ENCODE measurements around the gene CAMK1D.

CAMK1D gene

GRCh38 chr10:12561307-12561706 is 212.0 kb downstream of the CAMK1D start:
- DNase-seq (ENCODE audit: low spot score): no peak

- no peak for DNase-seq (ENCODE audit: low spot score)
These were observed 212.4 kb downstream of the CAMK1D start for GRCh38 chr10:12561720-12562119.

DNA sequence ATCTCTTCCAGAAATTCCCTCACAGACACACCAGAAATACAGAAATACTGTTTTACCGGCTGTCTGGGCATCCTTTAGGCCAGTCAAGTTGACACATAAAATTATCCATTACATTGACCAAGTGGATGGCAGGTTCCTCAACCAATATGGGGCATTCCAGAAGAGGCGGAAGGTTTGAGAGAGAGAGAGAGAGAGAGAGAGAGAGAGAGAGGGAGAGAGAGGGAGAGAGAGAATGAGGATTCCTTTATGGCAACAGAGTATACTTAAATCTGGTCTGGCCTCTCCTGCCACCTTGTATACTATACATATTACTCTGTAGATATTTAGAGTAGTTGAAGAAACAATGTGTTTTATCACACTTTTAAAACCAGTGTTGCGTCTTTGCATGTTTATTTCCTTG is 214.1 kb downstream of the CAMK1D start:
- no peak for DNase-seq (ENCODE audit: low spot score)

GRCh38 chr10:12564173-12564572 is 214.8 kb downstream of the CAMK1D start:
- DNase-seq (ENCODE audit: low spot score): no peak

GRCh38 chr10:12566161-12567115 is 217.1 kb downstream of the CAMK1D start:
- no peak for DNase-seq (ENCODE audit: low spot score)

DNA sequence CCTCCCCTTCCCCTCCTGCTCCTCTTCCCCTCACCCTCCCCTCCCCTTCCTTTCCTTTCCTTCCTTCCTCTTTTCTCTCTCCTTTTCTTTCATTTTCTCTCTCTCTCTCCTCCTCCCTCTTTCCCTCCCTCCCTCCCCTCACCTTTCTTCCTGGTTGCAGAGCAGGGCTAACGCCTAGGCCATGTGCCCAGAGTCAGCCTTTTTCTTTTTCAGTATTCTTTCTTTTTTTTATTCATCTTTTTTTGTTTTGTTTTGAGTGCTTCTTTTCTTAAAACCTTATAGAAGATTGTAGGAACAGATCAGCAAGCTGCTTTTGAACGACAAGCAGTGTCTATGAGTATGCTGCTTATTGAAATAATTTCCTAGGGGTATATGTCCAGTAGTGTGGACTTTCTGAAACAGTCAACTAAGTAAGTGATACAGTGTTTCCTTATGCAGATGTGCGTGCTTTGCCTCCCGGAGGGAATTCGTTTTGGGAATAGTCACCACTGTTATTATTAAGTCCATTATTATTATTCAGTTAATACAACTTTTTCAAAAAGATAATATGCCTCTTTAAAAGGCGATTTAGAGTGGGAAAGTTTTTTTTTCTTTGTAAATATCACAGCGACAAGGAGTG is 219.2 kb downstream of the CAMK1D start:
- no peak for DNase-seq (ENCODE audit: low spot score)

DNA sequence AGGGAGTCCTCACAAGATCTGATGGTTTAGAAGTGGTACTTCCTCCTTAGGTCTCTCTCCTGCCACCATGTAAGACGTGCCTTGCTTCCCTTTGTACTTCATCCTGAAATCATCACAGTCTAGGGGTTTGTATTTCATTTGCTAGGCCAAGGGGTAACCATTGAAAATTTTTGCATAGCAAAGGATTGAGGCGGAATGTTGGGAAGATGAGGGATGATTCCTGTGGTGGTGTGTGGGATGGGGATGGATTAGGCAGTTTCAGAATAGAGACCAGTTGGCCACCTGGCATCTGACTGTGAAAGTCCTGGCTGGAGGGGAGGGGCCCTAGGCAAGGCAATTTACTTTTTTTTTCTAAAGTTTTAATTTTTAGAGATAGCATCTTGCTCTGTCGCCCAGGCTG is 222.9 kb downstream of the CAMK1D start:
- DNase-seq (ENCODE audit: low spot score): no peak

GRCh38 chr10:12577610-12578009 is 228.3 kb downstream of the CAMK1D start:
- DNase-seq (ENCODE audit: low spot score): no peak

DNA sequence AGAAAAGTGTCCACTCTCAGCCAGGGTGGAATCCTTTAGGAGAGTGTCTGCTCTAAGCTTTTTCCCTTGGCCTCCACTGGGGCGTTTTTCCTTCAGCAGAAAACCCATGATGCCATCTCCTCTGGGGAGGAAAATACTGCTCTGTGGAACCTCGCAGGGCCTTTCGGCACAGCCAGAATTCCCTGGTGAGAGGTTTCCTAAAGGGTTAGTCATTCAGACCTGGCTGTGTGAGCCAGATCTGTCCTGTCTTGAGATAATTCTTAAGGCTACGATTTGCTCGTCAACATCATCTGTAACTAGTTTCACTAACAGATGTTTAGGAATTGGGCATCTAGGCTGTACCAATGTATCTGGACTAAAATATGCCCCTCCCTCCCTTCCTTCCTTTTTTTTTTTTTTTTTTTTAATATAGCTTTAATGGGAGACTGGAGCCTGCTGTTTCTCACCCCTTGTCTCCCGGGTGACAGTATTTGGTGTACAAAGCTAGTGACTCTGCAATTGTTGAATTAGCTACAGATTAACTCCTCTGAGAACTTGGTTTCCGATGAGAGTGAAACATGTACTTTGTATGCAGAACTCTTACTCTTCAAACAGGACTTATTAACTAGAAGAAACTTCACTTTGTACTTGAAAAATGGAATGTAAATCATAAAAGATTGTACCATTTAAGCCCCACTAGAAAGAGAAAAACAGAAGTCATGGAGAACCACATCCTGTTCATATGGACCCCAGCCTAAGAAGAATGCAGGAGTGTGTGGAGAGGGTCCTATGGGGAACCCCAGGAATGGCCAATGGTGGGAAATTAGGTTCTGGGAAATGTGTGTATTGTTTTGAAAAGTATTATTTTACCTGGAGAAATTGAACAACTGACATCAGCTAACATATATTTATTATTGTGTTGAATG is 230.9 kb downstream of the CAMK1D start:
- DNase-seq (ENCODE audit: low spot score): no peak

- DNase-seq (ENCODE audit: low spot score): no peak
These were observed 234.7 kb downstream of the CAMK1D start for GRCh38 chr10:12583891-12584595.

DNA sequence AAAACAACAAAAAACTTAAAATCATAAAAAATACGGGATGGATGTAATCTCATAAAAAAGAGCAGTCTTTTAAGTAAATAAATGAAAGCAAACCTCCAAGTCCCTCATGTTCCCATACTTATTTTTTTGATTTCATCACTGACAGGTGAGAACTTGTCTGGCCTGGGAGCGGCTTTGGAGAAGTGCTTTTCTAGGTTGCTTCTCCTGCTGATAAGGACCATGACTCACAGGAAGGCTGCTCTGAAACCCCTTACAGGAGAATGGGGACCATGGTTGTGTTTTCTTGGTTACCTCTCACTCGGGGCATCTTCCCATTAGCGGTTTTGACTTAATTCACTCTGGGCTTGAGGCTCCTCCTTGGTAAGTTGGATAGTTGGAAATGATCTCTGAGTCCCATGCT is 237.4 kb downstream of the CAMK1D start:
- no peak for DNase-seq (ENCODE audit: low spot score)

GRCh38 chr10:12587451-12587888 is 238.1 kb downstream of the CAMK1D start:
- DNase-seq (ENCODE audit: low spot score): no peak

GRCh38 chr10:12588091-12588860 is 238.9 kb downstream of the CAMK1D start:
- peak; percentile 46 for DNase-seq (ENCODE audit: low spot score)

DNA sequence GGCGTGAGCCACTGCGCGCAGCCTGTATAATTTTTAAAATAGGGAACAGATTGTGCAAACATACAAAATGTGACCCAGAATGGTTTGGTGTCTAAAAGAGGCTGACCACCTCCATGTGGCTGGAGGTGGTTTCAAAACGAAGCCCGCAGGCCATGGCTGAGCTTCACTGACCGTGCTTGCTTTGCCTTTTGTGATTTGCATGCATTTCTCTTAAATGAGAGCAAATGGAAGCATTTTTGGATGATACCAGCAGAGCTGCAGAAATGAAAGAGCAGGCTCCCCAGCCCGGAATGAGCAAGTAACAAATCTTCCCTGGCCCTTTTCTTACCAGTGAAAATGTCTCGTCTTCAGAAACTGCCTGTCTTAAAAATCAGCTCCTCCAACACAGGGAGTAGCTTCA is 239.9 kb downstream of the CAMK1D start:
- DNase-seq (ENCODE audit: low spot score): no peak

DNA sequence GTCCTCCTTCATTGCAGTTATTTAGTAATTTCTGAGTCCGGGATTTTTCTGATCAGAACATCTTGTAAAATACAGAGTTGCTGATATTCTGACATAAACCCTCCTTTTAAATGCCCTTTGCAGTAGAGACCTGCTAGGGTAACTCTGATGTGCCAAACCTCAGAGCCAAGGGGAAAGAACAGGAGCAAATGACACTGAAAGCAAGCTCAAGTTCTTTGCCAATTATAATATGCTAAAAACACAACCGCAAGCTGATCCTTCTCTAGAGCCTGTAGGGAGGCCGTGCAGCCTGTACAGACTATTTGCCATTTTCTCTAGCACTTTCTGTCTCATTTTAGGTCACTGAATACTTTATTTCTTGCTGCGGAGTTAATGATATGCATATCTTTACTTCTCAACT is 240.4 kb downstream of the CAMK1D start:
- no peak for DNase-seq (ENCODE audit: low spot score)

DNA sequence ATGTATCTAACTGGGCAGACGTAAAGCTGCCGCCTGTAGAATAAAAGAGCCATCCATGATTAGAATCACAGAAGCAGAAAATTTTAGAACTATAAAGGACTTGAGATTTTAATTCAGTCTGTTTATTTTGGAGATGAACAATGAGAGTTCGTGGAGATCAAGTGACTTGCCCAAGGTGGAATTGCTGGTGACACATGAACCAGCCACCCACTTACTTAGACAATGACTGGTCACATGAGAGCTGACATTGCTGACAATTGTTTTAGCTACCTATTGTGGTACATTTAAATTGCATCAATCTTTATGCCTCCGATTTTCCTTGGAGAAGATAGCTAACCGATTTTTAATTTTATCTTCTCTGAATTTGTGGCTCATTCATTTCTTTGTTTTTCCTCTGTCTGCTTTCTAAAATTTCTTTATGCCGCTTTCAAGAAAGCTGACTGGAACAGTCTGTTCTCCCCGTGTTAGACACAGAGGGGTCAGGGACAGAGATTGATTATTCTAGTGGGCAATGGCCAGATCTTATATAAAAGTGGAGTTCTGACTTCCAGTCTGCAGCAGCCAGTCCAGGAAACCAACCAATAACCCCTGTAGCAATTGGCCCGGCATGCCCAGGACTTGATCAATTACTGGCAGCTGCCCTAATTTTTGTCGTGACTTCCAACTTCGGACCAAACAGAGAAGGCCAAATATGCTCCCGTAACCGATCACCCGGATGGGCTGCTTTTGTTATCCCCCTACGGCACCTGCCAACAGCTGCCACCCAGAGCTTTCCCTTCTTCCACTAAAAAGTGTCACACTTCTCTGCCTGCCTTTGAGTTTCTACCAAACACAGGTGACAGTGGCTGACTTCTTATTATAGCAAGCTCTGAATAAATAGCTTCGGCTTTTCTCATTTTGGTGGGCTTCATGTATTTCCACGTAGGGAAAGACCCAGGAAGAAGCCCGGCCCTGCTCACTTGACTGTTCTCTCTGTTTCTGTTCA is 241.6 kb downstream of the CAMK1D start:
- no peak for DNase-seq (ENCODE audit: low spot score)

DNA sequence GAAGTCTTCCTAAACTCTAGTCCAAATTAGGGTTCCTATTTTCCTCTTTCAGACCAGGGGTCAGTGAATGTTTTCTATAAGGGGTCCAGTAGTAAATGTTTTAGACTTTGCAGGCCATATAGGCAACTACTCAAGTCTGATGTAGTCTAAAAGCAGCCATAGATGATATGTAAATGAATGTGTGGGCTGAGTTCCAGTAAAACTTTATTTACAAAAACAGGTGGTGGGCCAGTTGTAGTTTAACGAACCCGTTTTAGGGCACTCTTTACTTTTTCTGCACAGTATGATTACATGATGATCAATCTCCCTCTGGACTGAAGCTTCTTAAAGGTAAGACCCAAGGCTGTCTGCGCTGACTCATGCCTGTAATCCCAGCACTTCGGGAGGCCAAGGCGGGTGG is 243.6 kb downstream of the CAMK1D start:
- no peak for DNase-seq (ENCODE audit: low spot score)

GRCh38 chr10:12594448-12594944 is 245.1 kb downstream of the CAMK1D start:
- DNase-seq (ENCODE audit: low spot score): peak; percentile 54

- DNase-seq (ENCODE audit: low spot score): no peak
These were observed 246.7 kb downstream of the CAMK1D start for GRCh38 chr10:12595936-12596576.
